Smooth muscle cell (in vitro differentiated cells): ENCODE data around the gene LYRM9. TPM values are rescaled to one million over a fixed set of nuclear protein-coding genes. Genes with fewer than 3 reads are reported as not detected.
"Not testable (repeated sequence)": the region's sequence is repeated elsewhere in the genome, so short reads cannot be mapped to it uniquely, and the experiment has no call there.

Experiments
- DNase-seq: peaks from one replicate; lab custom pipeline; 2025; ENCODE audit not compliant: unreplicated experiment; lab: John Stamatoyannopoulos, UW
- H2AFZ ChIP-seq: fragments of 200-600 bp; sonication (generic); 2 replicates; pipeline ENCODE4 v1.6.0; 2016; ENCODE audit warnings: antibody characterized with exemption, low read depth, mild to moderate bottlenecking
- H3F3A ChIP-seq: fragments of 200-600 bp; sonication (generic); 2 replicates; pipeline ENCODE4 v1.6.0; 2017; ENCODE audit warnings: antibody characterized with exemption, low read depth
- H3K27ac ChIP-seq: fragments of 200-600 bp; sonication (generic); 2 replicates; pipeline ENCODE4 v1.5.1; 2016; ENCODE audit warnings: low read depth, mild to moderate bottlenecking
- H3K27me3 ChIP-seq: fragments of 200-600 bp; sonication (generic); 2 replicates; pipeline ENCODE4 v1.6.1; 2016; ENCODE audit warnings: low read depth, mild to moderate bottlenecking
- H3K36me3 ChIP-seq: fragments of 200-600 bp; sonication (generic); 2 replicates; pipeline ENCODE4 v1.5.1; 2016; ENCODE audit warnings: low read depth
- H3K4me1 ChIP-seq: fragments of 200-600 bp; sonication (generic); 2 replicates; pipeline ENCODE4 v1.5.1; 2016; ENCODE audit warnings: low read depth
- H3K4me2 ChIP-seq: fragments of 200-600 bp; sonication (generic); 2 replicates; pipeline ENCODE4 v1.6.0; 2016; ENCODE audit warnings: mild to moderate bottlenecking
- H3K4me3 ChIP-seq: fragments of 200-600 bp; sonication (generic); 2 replicates; pipeline ENCODE4 v1.5.1; 2016; ENCODE audit warnings: mild to moderate bottlenecking
- H3K79me2 ChIP-seq: fragments of 200-600 bp; sonication (generic); 2 replicates; pipeline ENCODE4 v1.6.0; 2016; ENCODE audit warnings: low read depth, mild to moderate bottlenecking
- H3K9ac ChIP-seq: fragments of 200-600 bp; sonication (generic); 2 replicates; pipeline ENCODE4 v1.6.0; 2016; ENCODE audit warnings: low read depth
- H3K9me3 ChIP-seq: fragments of 200-600 bp; sonication (generic); replicated peaks from 2 replicates; pipeline ENCODE4 v1.5.1; 2016; ENCODE audit warnings: low read depth
- H4K20me1 ChIP-seq: fragments of 200-600 bp; sonication (generic); 2 replicates; pipeline ENCODE4 v1.6.0; 2016; ENCODE audit warnings: low read depth
- CTCF ChIP-seq: fragments of 200-600 bp; sonication (generic); IDR thresholded peaks from 2 replicates; pipeline ENCODE4 v1.5.1; 2017; ENCODE audit warnings: borderline replicate concordance, mild to moderate bottlenecking, antibody characterized with exemption; ENCODE audit not compliant: insufficient read depth, poor library complexity, severe bottlenecking
- whole genome bisulfite sequencing: methylation state at CpG from one replicate; pipeline ENCODE4 v1.1.7; 2016; ENCODE audit warnings: low lambda C conversion rate; 5-methylcytosine and 5-hydroxymethylcytosine counted together
- polyA plus RNA-seq: library from polyadenylated mRNA; unstranded; fragments of >200 nt; fragmentation: Nextera tagmentation; extraction: Ambion mirVana; gene quantifications from 2 replicates; pipeline ENCODE4 v1.2.1, GENCODE V29; 2016
- total RNA-seq: library from RNA; depleted of rRNA; stranded (reverse); fragments of >200 nt; gene quantifications from 2 replicates; pipeline ENCODE4 v1.2.3, GENCODE V29; 2014

The LYRM9 gene
- total and polyA plus RNA-seq, 2 experiments from 2014 or later: 10.6 to 11.4 TPM

GRCh38 chr17:27848931-27849330 lies 44.2 kb downstream of the LYRM9 start:
- WGBS: 89% methylated on average over 3 of the region's 3 CpGs
- Histone ChIP-seq H3K36me3 (no peaks in the 10 kb centered on the region), H3K27me3 (peaks cover 18% of the 10 kb centered on the region), H2AFZ (no peak overlapping the region), H4K20me1 (no peaks in the 10 kb centered on the region), H3F3A (no peaks in the 10 kb centered on the region), H3K79me2 (no peaks in the 10 kb centered on the region), H3K9ac (no peak overlapping the region), H3K27ac (no peak overlapping the region), H3K4me1 (no peaks in the 10 kb centered on the region), H3K4me3 (no peak overlapping the region), H3K4me2 (no peak overlapping the region), H3K9me3 (no peaks in the 10 kb centered on the region)
- no peak for TF ChIP-seq CTCF
- DNase-seq: no peak

GRCh38 chr17:27846808-27847307 lies 46.3 kb downstream of the LYRM9 start:
- H3K4me1 ChIP-seq, H3K36me3 ChIP-seq, H3K27ac ChIP-seq, DNase-seq, H3K9me3 ChIP-seq, H3K27me3 ChIP-seq, H3K79me2 ChIP-seq, H2AFZ ChIP-seq, H4K20me1 ChIP-seq, H3K9ac ChIP-seq, H3K4me3 ChIP-seq, H3K4me2 ChIP-seq, H3F3A ChIP-seq: not testable (repeated sequence)
- WGBS: 82% methylated on average over 11 of the region's 11 CpGs

GRCh38 chr17:27846042-27846655 lies 47.0 kb downstream of the LYRM9 start:
- no peaks in the 10 kb centered on the region for H3F3A ChIP-seq

More at GRCh38 chr17:27846042-27846655, 47.0 kb downstream of the LYRM9 start:
- H3K4me1 ChIP-seq: no peaks in the 10 kb centered on the region
- H3K27me3 ChIP-seq: peaks cover 5% of the 10 kb centered on the region
- no peak overlapping the region for H3K27ac ChIP-seq
- DNase-seq: no peak
- H3K9me3 ChIP-seq: no peaks in the 10 kb centered on the region
- no peaks in the 10 kb centered on the region for H4K20me1 ChIP-seq
- no peak overlapping the region for H2AFZ ChIP-seq
- WGBS: 91% methylated on average over 23 of the region's 23 CpGs
- H3K9ac ChIP-seq: no peak overlapping the region
- no peak overlapping the region for H3K4me2 ChIP-seq
- H3K4me3 ChIP-seq: no peak overlapping the region
- H3K36me3 ChIP-seq: no peaks in the 10 kb centered on the region
- no peak for TF ChIP-seq CTCF
- H3K79me2 ChIP-seq: no peaks in the 10 kb centered on the region
